K562 (cell line): ENCODE measurements around the gene UCN. TPM values are rescaled to one million over a fixed set of nuclear protein-coding genes. Genes with fewer than 3 reads are reported as not detected.
A peak's percentile ranks its signal among the peaks of the same experiment; 100 is the strongest.

Experiments
- ADNP ChIP-seq: fragments of 200-800 bp; sonication (Bioruptor generic); IDR thresholded peaks from 2 replicates; pipeline ENCODE4 v1.6.1; 2016; ENCODE audit warnings: missing genetic modification characterization, missing compliant biosample characterization
- BHLHE40 ChIP-seq: IDR thresholded peaks from 2 replicates; pipeline ENCODE4 v1.6.1; 2011; ENCODE audit warnings: low read length, improper control_type of control experiment
- CTBP1 ChIP-seq: fragments of 450-650 bp; IDR thresholded peaks from 2 replicates; pipeline ENCODE4 v1.6.1; 2016; ENCODE audit warnings: borderline replicate concordance
- ERF ChIP-seq: fragments of 450-650 bp; formaldehyde crosslinking; IDR thresholded peaks from 2 replicates; pipeline ENCODE4 v1.4.0; 2020; ENCODE audit warnings: mild to moderate bottlenecking, mixed read lengths
- FOSL1 ChIP-seq: fragments of 200-800 bp; sonication (Bioruptor generic); conservative IDR thresholded peaks from 2 replicates; pipeline ENCODE4 v1.6.1; 2016; ENCODE audit warnings: missing genetic modification characterization, missing compliant biosample characterization
- MBD2 ChIP-seq: sonication (generic); IDR thresholded peaks from 2 replicates; pipeline ENCODE4 v1.6.1; 2016; ENCODE audit warnings: low read depth, borderline replicate concordance
- MEIS2 ChIP-seq: fragments of 450-650 bp; IDR thresholded peaks from 2 replicates; pipeline ENCODE4 v1.6.1; 2014; ENCODE audit warnings: mild to moderate bottlenecking; ENCODE audit not compliant: partially characterized antibody
- NBN ChIP-seq: fragments of 450-650 bp; IDR thresholded peaks from 2 replicates; pipeline ENCODE4 v1.6.1; 2016; ENCODE audit warnings: low read depth, mild to moderate bottlenecking
- NRF1 ChIP-seq, 2 experiments: fragments of 450-650 bp; IDR thresholded peaks in 1 of 2; conservative IDR thresholded peaks in 1 of 2; 2 replicates each; pipeline ENCODE4 v1.6.1; 2014; ENCODE audit warnings: mild to moderate bottlenecking in 2 of 2
- SMARCC2 ChIP-seq: fragments of 450-650 bp; IDR thresholded peaks from 2 replicates; pipeline ENCODE4 v1.6.1; 2017; ENCODE audit warnings: antibody characterized with exemption, moderate library complexity, mild to moderate bottlenecking, low read depth
- TFAM ChIP-seq: fragments of 250-450 bp; sonication (Bioruptor Pico); conservative IDR thresholded peaks from 2 replicates; pipeline ENCODE4 v1.5.0; 2021; ENCODE audit warnings: mild to moderate bottlenecking, moderate library complexity
- ZBTB17 ChIP-seq: fragments of 450-650 bp; formaldehyde crosslinking; IDR thresholded peaks from 2 replicates; pipeline ENCODE4 v1.4.0; 2020; ENCODE audit warnings: mild to moderate bottlenecking
- ZNF140 ChIP-seq: fragments of 250-450 bp; sonication (Bioruptor Pico); IDR thresholded peaks from 2 replicates; pipeline ENCODE4 v1.8.0; 2021; ENCODE audit warnings: moderate library complexity, mild to moderate bottlenecking, inconsistent platforms
- ZNF695 ChIP-seq: fragments of 450-650 bp; formaldehyde crosslinking; IDR thresholded peaks from 2 replicates; pipeline ENCODE4 v1.4.0; 2020; ENCODE audit warnings: mild to moderate bottlenecking, moderate library complexity
- ZSCAN29 ChIP-seq: fragments of 450-650 bp; IDR thresholded peaks from 2 replicates; pipeline ENCODE4 v1.6.1; 2017
- polyA plus RNA-seq, 8 experiments: library from polyadenylated mRNA; depleted of rRNA in 4 of 8; stranded (reverse) in 5 of 8; unstranded in 3 of 8; fragments of >200 nt; fragmentation: Nextera tagmentation in 2 of 8; fragmentation: Illumina TruSeq in 1 of 8; extraction: Ambion mirVana in 2 of 8; extraction: Trizol in 1 of 8; gene quantifications; 2 replicates each; pipeline versions ENCODE4 v1.2.1 to v1.2.3, GENCODE V29; 2011 to 2014; ENCODE audit warnings: inconsistent platforms in 1 of 8, missing spikeins in 1 of 8
- total RNA-seq, 7 experiments: library from RNA; depleted of rRNA in 6 of 7; stranded (reverse); fragments of >200 nt in 6 of 7; fragmentation: Illumina TruSeq in 2 of 7; extraction: Trizol in 2 of 7; gene quantifications; 2 replicates each; pipeline versions ENCODE4 v1.2.1 to v1.2.3, GENCODE V29; 2011 to 2021; ENCODE audit warnings: low replicate concordance in 1 of 7
- TF ChIP-seq, protein P1 (sequence below): fragments of 450-650 bp; IDR thresholded peaks from 2 replicates; pipeline ENCODE4 v1.7.0; 2016; ENCODE audit warnings: borderline replicate concordance
- TF ChIP-seq, protein P2 (sequence below): fragments of 450-650 bp; conservative IDR thresholded peaks from 2 replicates; pipeline ENCODE4 v1.6.1; 2016; ENCODE audit warnings: missing genetic modification characterization, low read depth, mild to moderate bottlenecking, control low read depth, missing compliant biosample characterization
- TF ChIP-seq, protein P3 (sequence below), 2 experiments: fragments of 450-650 bp; formaldehyde crosslinking in 1 of 2; IDR thresholded peaks; 2 replicates each; pipeline versions ENCODE4 v1.4.0 to v1.6.1; 2014 to 2020; ENCODE audit warnings: mild to moderate bottlenecking in 2 of 2, borderline replicate concordance in 1 of 2, low read depth in 1 of 2

Gene UCN
- total and polyA plus RNA-seq, 9 of the 15 experiments (the other 6 are each of a cell fraction or from before 2014, with no cell fraction given): 0.10 to 2.7 (median 0.43) TPM

DNA sequence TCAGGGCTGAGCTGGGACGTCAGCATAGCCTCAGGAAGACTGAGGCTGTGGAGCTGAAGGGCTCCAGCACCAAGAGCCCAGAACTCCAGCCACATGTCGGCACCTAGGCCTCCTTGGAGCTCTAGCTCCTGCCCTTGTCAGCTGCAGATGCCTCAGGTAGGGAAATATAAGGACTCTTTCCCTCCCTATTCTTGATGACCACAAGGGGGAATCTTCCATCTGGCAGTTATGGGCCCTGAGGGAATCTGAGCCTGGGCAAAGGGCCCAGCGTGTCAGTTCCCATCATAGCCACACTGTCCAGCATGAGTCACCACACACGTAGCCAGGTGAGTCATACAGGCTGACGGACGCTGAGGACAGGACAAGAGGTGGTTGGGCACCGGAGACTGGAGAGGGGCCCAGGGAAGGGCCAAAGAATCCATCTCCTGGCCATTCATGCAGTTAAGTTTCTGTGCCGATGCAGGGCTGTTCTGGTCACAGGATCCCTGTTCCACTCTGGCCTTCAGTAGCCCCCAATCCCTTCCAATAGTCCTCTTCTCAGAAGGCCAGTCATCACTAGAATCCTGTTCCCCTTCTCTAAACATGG, 12.8 kb upstream of the UCN start (continued):
- TF ChIP-seq, protein P1, sequence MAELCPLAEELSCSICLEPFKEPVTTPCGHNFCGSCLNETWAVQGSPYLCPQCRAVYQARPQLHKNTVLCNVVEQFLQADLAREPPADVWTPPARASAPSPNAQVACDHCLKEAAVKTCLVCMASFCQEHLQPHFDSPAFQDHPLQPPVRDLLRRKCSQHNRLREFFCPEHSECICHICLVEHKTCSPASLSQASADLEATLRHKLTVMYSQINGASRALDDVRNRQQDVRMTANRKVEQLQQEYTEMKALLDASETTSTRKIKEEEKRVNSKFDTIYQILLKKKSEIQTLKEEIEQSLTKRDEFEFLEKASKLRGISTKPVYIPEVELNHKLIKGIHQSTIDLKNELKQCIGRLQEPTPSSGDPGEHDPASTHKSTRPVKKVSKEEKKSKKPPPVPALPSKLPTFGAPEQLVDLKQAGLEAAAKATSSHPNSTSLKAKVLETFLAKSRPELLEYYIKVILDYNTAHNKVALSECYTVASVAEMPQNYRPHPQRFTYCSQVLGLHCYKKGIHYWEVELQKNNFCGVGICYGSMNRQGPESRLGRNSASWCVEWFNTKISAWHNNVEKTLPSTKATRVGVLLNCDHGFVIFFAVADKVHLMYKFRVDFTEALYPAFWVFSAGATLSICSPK: no peak
- TF ChIP-seq BHLHE40 (peak; percentile 21), MBD2 (no peak), ADNP (tag) (no peak), ZNF695 (no peak), NRF1 (conservative IDR thresholded peaks at IDR 0.05 in 1 of 2, IDR thresholded peaks at IDR 0.05 in 1 of 2) (peak; percentile 31 to 55; a peak in 3 of 4 replicates), SMARCC2 (peak; percentile 81), TFAM (CRISPR knock-in tag) (no peak), ERF (CRISPR knock-in tag) (no peak), ZNF140 (CRISPR knock-in tag) (no peak), MEIS2 (peak; percentile 80), CTBP1 (peak; percentile 93), FOSL1 (tag) (peak; percentile 100), ZBTB17 (CRISPR knock-in tag) (no peak), ZSCAN29 (no peak), NBN (0 out of 2 replicates have a peak, but pooled peaks have one; percentile 33)
- TF ChIP-seq, protein P2, sequence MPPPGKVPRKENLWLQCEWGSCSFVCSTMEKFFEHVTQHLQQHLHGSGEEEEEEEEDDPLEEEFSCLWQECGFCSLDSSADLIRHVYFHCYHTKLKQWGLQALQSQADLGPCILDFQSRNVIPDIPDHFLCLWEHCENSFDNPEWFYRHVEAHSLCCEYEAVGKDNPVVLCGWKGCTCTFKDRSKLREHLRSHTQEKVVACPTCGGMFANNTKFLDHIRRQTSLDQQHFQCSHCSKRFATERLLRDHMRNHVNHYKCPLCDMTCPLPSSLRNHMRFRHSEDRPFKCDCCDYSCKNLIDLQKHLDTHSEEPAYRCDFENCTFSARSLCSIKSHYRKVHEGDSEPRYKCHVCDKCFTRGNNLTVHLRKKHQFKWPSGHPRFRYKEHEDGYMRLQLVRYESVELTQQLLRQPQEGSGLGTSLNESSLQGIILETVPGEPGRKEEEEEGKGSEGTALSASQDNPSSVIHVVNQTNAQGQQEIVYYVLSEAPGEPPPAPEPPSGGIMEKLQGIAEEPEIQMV (tag): peak; percentile 60; the same call in 1 of the 2 replicates
- TF ChIP-seq, protein P3, sequence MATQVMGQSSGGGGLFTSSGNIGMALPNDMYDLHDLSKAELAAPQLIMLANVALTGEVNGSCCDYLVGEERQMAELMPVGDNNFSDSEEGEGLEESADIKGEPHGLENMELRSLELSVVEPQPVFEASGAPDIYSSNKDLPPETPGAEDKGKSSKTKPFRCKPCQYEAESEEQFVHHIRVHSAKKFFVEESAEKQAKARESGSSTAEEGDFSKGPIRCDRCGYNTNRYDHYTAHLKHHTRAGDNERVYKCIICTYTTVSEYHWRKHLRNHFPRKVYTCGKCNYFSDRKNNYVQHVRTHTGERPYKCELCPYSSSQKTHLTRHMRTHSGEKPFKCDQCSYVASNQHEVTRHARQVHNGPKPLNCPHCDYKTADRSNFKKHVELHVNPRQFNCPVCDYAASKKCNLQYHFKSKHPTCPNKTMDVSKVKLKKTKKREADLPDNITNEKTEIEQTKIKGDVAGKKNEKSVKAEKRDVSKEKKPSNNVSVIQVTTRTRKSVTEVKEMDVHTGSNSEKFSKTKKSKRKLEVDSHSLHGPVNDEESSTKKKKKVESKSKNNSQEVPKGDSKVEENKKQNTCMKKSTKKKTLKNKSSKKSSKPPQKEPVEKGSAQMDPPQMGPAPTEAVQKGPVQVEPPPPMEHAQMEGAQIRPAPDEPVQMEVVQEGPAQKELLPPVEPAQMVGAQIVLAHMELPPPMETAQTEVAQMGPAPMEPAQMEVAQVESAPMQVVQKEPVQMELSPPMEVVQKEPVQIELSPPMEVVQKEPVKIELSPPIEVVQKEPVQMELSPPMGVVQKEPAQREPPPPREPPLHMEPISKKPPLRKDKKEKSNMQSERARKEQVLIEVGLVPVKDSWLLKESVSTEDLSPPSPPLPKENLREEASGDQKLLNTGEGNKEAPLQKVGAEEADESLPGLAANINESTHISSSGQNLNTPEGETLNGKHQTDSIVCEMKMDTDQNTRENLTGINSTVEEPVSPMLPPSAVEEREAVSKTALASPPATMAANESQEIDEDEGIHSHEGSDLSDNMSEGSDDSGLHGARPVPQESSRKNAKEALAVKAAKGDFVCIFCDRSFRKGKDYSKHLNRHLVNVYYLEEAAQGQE (IDR thresholded peaks at IDR 0.05; ENCODE audit: borderline replicate concordance): peak; percentile 58; the same call in 1 of the 2 replicates
- TF ChIP-seq, protein P3 (CRISPR knock-in tag; IDR thresholded peaks at IDR 0.05; ENCODE audit: low read depth): no peak
